H1 (cell line): ENCODE results near the gene FAIM2. TPM values are rescaled to one million over a fixed set of nuclear protein-coding genes. Genes with fewer than 3 reads are reported as not detected.

Source experiments
- BRCA1 ChIP-seq: IDR thresholded peaks from 2 replicates; pipeline ENCODE4 v1.6.1; 2012; ENCODE audit warnings: low read depth, low read length, improper control_type of control experiment
- CBX5 ChIP-seq: fragments of 300-800, 300-1000 bp; sonication (generic); IDR thresholded peaks from 2 replicates; pipeline ENCODE4 v1.7.1; 2016; ENCODE audit warnings: antibody characterized with exemption, low read length, low read depth
- HDAC2 ChIP-seq, 2 experiments: fragments of 300-600 bp in 1 of 2; sonication (generic) in 1 of 2; IDR thresholded peaks; 2 replicates each; pipeline ENCODE4 v1.6.1; 2011 to 2012; ENCODE audit warnings: low read depth in 2 of 2, low read length in 2 of 2, mild to moderate bottlenecking in 2 of 2, moderate library complexity in 2 of 2, borderline replicate concordance in 1 of 2, inconsistent platforms in 1 of 2
- KDM4A ChIP-seq: IDR thresholded peaks from one replicate; pipeline ENCODE4 v1.7.1; 2012; ENCODE audit warnings: low read depth, mild to moderate bottlenecking, moderate library complexity, low read length, inconsistent platforms; ENCODE audit not compliant: severe bottlenecking
- TEAD4 ChIP-seq: IDR thresholded peaks from 2 replicates; pipeline ENCODE4 v1.6.1; 2012; ENCODE audit warnings: low read depth, low read length, inconsistent platforms, mixed read lengths
- polyA plus RNA-seq, 7 experiments: library from polyadenylated mRNA; depleted of rRNA in 3 of 7; stranded (reverse) in 5 of 7; unstranded in 2 of 7; fragments of >200 nt in 5 of 7; fragments of 200-250 nt in 2 of 7; gene quantifications; 1 replicate in 5 of 7; 2 replicates in 1 of 7; 4 replicates in 1 of 7; pipeline versions ENCODE4 v1.2.1 to v1.2.3, GENCODE V29; 2011 to 2013; ENCODE audit warnings: missing spikeins in 2 of 7, mixed read lengths in 2 of 7
- total RNA-seq: library from RNA; stranded (reverse); fragmentation: NEBNext Ultra II Directional; extraction: Animal tissue kit (Norgen Biotek cat#: 25700); gene quantifications from 2 replicates; pipeline ENCODE4 v1.2.1, GENCODE V29; 2021

The FAIM2 gene
- total and polyA plus RNA-seq, 2 of the 8 experiments (the other 6 are each of a cell fraction or from before 2014, with no cell fraction given), result 0.89 to 1.3 TPM

DNA sequence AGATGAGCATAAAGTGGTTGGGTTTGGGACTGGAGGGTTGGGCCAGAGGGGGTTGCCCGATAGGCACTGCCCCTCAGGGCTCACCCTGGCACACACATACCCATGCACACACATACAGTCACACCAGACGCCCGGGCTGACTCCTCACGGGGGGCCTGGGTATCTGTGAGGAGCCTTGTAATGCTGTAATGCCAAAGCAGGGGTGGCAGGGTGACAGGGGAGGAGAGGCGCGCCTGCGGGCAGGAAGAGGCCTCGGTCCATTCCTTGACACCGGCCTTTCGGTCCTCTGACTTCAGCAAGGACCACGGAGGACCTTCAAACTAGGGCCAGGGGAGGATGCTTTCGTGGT is 375 bp downstream of the FAIM2 start (continued):
- TF ChIP-seq HDAC2 (IDR thresholded peaks at IDR 0.05; ENCODE audit: borderline replicate concordance in 1 of 2, low read depth in 2 of 2, low read length in 2 of 2), result no peak
- no peak for TF ChIP-seq BRCA1
- TF ChIP-seq CBX5, result no peak
- no peak for TF ChIP-seq TEAD4
- TF ChIP-seq KDM4A, result no peak
